HG02642 (cell line): Measurements from ENCODE around the gene SSR1.

Experiments
- ATAC-seq: cut with Tn5 transposase; IDR thresholded peaks from one replicate; pipeline ENCODE4 v1.9.1; 2021; ENCODE audit warnings: mild to moderate bottlenecking; ENCODE audit not compliant: unreplicated experiment, poor library complexity

Gene SSR1

GRCh38 chr6:7219310-7219709, 93.7 kb downstream of the SSR1 start:
- no peak for ATAC-seq

GRCh38 chr6:7218406-7218988, 94.5 kb downstream of the SSR1 start:
- ATAC-seq, result no peak
